Measurements from ENCODE around the gene ITGAD. TPM values are rescaled to one million over a fixed set of nuclear protein-coding genes. Genes with fewer than 3 reads are reported as not detected.

Gene ITGAD
- total RNA-seq: under 1 TPM in 2 of 3 donors, not detected in 1; 0.16 to 0.44 TPM

DNA sequence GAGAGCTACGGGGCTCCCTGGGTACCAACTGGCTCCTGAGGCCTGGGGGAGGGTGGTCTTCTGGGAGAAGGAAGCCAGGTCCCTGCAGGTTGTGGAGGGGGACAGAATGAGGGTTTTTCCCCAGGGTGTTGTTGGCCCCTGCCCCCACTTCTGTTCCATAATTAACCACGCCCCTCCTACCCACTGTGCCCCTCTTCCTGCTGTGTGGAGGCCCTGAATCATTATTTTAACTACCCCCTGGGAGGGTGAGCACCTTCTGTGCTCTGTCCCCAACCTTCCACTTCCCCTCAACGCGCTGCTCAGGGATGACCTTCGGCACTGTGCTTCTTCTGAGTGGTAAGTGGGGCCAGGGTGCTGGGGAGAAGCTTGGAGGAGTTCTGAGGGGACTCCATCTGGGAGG is at the start of gene ITGAD:
Gene ITGAD, plus strand, starts transcription at position 280 of the 400 bp plus-strand sequence. Its CDS starts 26 bp downstream, at position 306.
- H3K36me3 ChIP-seq: no peaks in the 10 kb centered on the region
- intact Hi-C loops (cut with DNase I; ENCODE audit: low total_unique reads): no loop called here
- no peaks in the 10 kb centered on the region for H3K9me3 ChIP-seq
- H3K4me1 ChIP-seq: no peaks in the 10 kb centered on the region
- H3K27me3 ChIP-seq: no peaks in the 10 kb centered on the region
- no peak within 1 kb of the TSS for H3K4me3 ChIP-seq
- H3K27ac ChIP-seq: no peak within 1 kb of the TSS
- no peak for DNase-seq (ENCODE audit: low spot score in 2 of 2)
- TF ChIP-seq POLR2A (IDR thresholded peaks at IDR 0.05) (no peak), POLR2AphosphoS5 (IDR thresholded peaks at IDR 0.05) (no peak)
- TF ChIP-seq, protein P1, sequence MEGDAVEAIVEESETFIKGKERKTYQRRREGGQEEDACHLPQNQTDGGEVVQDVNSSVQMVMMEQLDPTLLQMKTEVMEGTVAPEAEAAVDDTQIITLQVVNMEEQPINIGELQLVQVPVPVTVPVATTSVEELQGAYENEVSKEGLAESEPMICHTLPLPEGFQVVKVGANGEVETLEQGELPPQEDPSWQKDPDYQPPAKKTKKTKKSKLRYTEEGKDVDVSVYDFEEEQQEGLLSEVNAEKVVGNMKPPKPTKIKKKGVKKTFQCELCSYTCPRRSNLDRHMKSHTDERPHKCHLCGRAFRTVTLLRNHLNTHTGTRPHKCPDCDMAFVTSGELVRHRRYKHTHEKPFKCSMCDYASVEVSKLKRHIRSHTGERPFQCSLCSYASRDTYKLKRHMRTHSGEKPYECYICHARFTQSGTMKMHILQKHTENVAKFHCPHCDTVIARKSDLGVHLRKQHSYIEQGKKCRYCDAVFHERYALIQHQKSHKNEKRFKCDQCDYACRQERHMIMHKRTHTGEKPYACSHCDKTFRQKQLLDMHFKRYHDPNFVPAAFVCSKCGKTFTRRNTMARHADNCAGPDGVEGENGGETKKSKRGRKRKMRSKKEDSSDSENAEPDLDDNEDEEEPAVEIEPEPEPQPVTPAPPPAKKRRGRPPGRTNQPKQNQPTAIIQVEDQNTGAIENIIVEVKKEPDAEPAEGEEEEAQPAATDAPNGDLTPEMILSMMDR (IDR thresholded peaks at IDR 0.05): no peak

DNA sequence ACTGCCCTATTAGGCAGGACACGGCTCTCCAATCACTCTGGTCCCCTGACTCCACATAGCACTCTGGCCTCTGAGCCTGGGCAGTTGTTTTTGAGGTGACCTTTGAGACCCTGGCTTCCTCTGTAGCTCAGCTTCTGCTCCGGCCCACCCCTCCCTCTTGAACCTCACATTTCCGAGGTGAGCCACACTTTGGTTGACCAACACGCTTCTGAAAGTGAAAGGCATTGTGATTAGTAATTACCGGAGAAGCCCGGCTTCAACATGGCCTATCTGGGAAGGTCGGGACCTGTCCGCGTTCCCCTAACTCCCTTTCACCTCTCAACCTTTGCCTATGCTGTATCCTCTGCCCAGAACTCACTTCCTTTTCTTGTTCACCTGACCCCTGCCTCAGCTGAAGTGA is 48.4 kb upstream of the ITGAD start:
- H3K27me3 ChIP-seq: no peaks in the 10 kb centered on the region
- TF ChIP-seq, protein P1 (IDR thresholded peaks at IDR 0.05): no peak
- no peak for TF ChIP-seq POLR2A (IDR thresholded peaks at IDR 0.05)
- H3K27ac ChIP-seq: no peak overlapping the region
- no peak overlapping the region for H3K4me3 ChIP-seq
- no peaks in the 10 kb centered on the region for H3K36me3 ChIP-seq
- no peaks in the 10 kb centered on the region for H3K9me3 ChIP-seq
- no peak for DNase-seq (ENCODE audit: low spot score in 2 of 2)
- intact Hi-C loops (cut with DNase I; ENCODE audit: low total_unique reads): no loop called here
- no peaks in the 10 kb centered on the region for H3K4me1 ChIP-seq

DNA sequence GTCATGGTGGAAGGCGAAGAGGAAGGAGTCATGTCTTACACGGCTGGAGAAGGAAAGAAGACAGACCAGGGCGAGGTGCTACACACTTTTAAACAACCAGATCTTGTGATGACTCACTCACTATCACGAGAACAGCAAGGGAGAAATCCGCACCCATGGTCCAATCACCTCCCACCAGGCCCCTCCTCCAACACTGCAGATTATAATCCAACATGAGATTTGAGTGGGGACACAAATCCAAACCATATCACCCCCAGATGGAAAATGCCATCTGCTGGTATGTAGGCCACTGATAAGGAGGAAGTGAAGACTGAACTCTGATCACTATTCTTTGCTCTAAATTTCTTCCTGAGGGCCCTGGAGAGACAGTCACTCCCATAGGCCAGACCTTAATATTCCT is 45.7 kb upstream of the ITGAD start:
- Histone ChIP-seq H3K4me3 (no peak overlapping the region), H3K9me3 (no peaks in the 10 kb centered on the region), H3K36me3 (no peaks in the 10 kb centered on the region), H3K4me1 (no peaks in the 10 kb centered on the region), H3K27me3 (peaks cover 0 to 5% of the 10 kb centered on the region in 2 donors), H3K27ac (no peak overlapping the region)
- TF ChIP-seq POLR2AphosphoS5 (IDR thresholded peaks at IDR 0.05): no peak
- TF ChIP-seq, protein P1 (IDR thresholded peaks at IDR 0.05): no peak
- no peak for TF ChIP-seq POLR2A (IDR thresholded peaks at IDR 0.05)
- intact Hi-C loops (cut with DNase I; ENCODE audit: low total_unique reads): no loop called here
- no peak for DNase-seq (ENCODE audit: low spot score in 2 of 2)

DNA sequence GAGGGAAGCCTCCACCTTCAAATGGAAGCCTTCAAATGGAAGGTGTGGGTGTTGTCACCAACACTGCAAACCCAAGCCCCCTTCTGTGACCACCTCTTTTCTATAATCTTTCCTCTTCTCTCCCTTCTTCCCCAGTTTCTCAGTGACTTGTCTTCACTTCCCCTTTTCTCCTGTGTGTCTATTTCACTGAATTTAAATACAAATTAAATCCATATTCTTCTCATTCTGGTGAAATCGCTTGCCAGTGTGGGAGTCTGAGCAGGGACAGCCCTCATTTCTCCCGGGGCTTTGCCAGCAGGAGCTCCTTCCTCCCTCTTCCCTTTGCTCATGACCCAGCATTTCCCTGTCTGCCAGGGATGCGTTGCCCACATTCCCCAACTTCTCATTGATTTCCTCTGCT is 44.6 kb upstream of the ITGAD start:
- TF ChIP-seq POLR2AphosphoS5 (IDR thresholded peaks at IDR 0.05) (no peak), POLR2A (IDR thresholded peaks at IDR 0.05) (no peak)
- TF ChIP-seq, protein P1 (IDR thresholded peaks at IDR 0.05): no peak
- no peak for DNase-seq (ENCODE audit: low spot score in 2 of 2)
- peaks cover 0 to 5% of the 10 kb centered on the region in 2 donors for H3K27me3 ChIP-seq
- no peak overlapping the region for H3K4me3 ChIP-seq
- intact Hi-C loops (cut with DNase I; ENCODE audit: low total_unique reads): no loop called here
- no peaks in the 10 kb centered on the region for H3K4me1 ChIP-seq
- H3K36me3 ChIP-seq: no peaks in the 10 kb centered on the region
- H3K27ac ChIP-seq: no peak overlapping the region
- H3K9me3 ChIP-seq: no peaks in the 10 kb centered on the region

DNA sequence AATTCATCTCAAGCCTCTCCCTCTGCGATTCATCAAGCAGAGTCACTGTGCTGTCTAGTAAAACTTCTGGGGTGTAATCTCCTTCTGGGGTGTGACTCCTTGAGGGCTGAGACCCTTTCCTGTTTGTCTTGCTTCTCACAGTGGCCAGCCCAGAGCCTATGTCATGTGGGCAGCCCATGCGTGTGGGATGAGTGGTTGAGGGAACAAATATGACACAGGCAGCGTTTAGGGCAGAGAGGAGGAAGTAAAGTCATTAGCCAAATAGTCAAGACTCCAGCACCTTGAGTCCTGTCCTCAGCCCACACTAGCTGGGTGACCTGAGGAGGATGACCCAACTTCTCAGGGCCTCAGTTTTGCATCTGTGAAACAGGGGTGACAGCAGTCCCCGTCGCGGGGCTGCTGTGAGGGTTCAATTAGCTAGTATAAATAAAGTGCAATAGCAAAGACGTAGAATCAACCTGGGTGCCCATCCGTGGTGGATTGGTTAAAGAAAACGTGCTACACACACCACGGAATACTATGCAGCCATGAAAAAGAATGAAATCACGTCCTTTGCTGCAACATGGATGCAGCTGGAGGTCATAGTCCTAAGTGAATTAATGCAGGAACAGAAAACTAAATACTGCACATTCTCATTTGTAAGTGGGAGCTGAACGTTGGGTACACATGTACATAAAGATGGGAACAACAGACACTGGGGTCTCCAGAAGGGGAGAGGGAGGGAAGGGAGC is 42.7 kb upstream of the ITGAD start:
- Histone ChIP-seq H3K4me1 (no peaks in the 10 kb centered on the region), H3K4me3 (no peak overlapping the region), H3K9me3 (no peaks in the 10 kb centered on the region), H3K36me3 (no peaks in the 10 kb centered on the region), H3K27me3 (peaks cover 0 to 5% of the 10 kb centered on the region in 2 donors), H3K27ac (no peak overlapping the region)
- intact Hi-C loops (cut with DNase I; ENCODE audit: low total_unique reads): no loop called here
- no peak for DNase-seq (ENCODE audit: low spot score in 2 of 2)
- TF ChIP-seq POLR2A (IDR thresholded peaks at IDR 0.05) (no peak), POLR2AphosphoS5 (IDR thresholded peaks at IDR 0.05) (no peak)
- TF ChIP-seq, protein P1 (IDR thresholded peaks at IDR 0.05): no peak

Data from breast epithelium (tissue), 4 donors.